Adrenal gland (tissue), 12 donors: ENCODE data around the gene GAS2L1. TPM values are rescaled to one million over a fixed set of nuclear protein-coding genes. Genes with fewer than 3 reads are reported as not detected.

Source experiments
- DNase-seq, 7 donors: peaks; one replicate each; pipeline ENCODE4 v3.0.0-alpha.2; 2019 to 2020
- H3K27ac ChIP-seq, 5 donors: fragments of 200-600 bp; sonication (generic) in 4 of 5; 1 replicate in 3 of 5; 2 replicates in 2 of 5; pipeline versions ENCODE4 v1.5.1 to v1.8.0; 2016 to 2020; ENCODE audit warnings: mild to moderate bottlenecking in 1 of 5
- H3K27me3 ChIP-seq: fragments of 200-600 bp; 2 replicates; pipeline ENCODE4 v1.8.0; 2021
- H3K36me3 ChIP-seq, 2 donors: fragments of 200-600 bp; replicated peaks in 1 of 2; 1 replicate in 1 of 2; 2 replicates in 1 of 2; pipeline versions ENCODE4 v1.5.1 to v1.8.0; 2018 to 2022
- H3K4me1 ChIP-seq, 2 donors: fragments of 200-600 bp; replicated peaks in 1 of 2; 1 replicate in 1 of 2; 2 replicates in 1 of 2; pipeline versions ENCODE4 v1.5.1 to v1.8.0; 2018 to 2021
- H3K4me3 ChIP-seq, 4 donors: fragments of 200-600 bp; sonication (generic) in 3 of 4; one replicate each; pipeline ENCODE4 v1.5.1; 2016 to 2018
- H3K9me3 ChIP-seq, 3 donors: fragments of 200-600 bp; sonication (generic) in 1 of 3; replicated peaks in 1 of 3; 1 replicate in 2 of 3; 2 replicates in 1 of 3; pipeline versions ENCODE4 v1.5.1 to v1.8.0; 2016 to 2021
- POLR2A ChIP-seq, 2 donors: fragments of 450-650 bp; IDR thresholded peaks; one replicate each; pipeline ENCODE4 v1.6.1; 2017; ENCODE audit warnings: antibody characterized with exemption in 2 of 2, mild to moderate bottlenecking in 2 of 2, moderate library complexity in 1 of 2
- whole genome bisulfite sequencing, 4 donors: extraction: QIAGEN DNeasy Blood & Tissue Kit in 2 of 4; methylation state at CpG; one replicate each; pipeline versions ENCODE4 v1.1.5 to v1.1.7; 2013 to 2017; 5-methylcytosine and 5-hydroxymethylcytosine counted together
- intact Hi-C, 2 donors: fragments of 100-400 bp; cut with DNase I; formaldehyde crosslinking; loops; one replicate each; pipeline versions ENCODE4 v1.14.1 to v1.15.0; 2022 to 2023
- polyA plus RNA-seq, 3 donors: library from polyadenylated mRNA; stranded (reverse); fragments of 200-250 nt in 2 of 3; fragments of 350-450 nt in 1 of 3; fragmentation: Illumina TruSeq in 1 of 3; extraction: RNeasy Lipid Tissue Mini Kit (QIAGEN cat#74804) in 1 of 3; gene quantifications; one replicate each; pipeline ENCODE4 v1.2.3, GENCODE V29; 2013 to 2014
- total RNA-seq, 9 donors: library from RNA; depleted of rRNA in 4 of 9; stranded (reverse); fragments of >200 nt in 4 of 9; fragments of 120-200 nt in 1 of 9; fragmentation: NEBNext Ultra II Directional in 1 of 9; extraction: Animal tissue kit (Norgen Biotek cat#: 25700) in 1 of 9; gene quantifications; one replicate each; pipeline versions ENCODE4 v1.1.0 to v1.2.4, GENCODE V29; 2013 to 2023
- TF ChIP-seq, protein P1 (sequence below), 6 experiments: fragments of 450-650 bp in 4 of 6; fragments of 200-600 bp in 2 of 6; sonication (generic) in 1 of 6; IDR thresholded peaks; 1 replicate in 5 of 6; 2 replicates in 1 of 6; pipeline versions ENCODE4 v1.5.1 to v1.8.0; 2016 to 2021; ENCODE audit warnings: antibody characterized with exemption in 6 of 6, mild to moderate bottlenecking in 2 of 6, moderate library complexity in 1 of 6
- donor health status: healthy with polysubstance abuse.
- donor health status: Bipolar disorder and iron deficiency.
- donor health status: DM: yes; HTN: yes; CAD: no.
- donor health status: DM: no; HTN: no; CAD: no.
- donor health status: DM: no; HTN: no; CAD: no.
- donor health status: DM: yes; HTN: yes; CAD: no.

Gene GAS2L1
- total and polyA plus RNA-seq, 12 donors, result 3.6 to 87.3 (median 40.4) TPM

DNA sequence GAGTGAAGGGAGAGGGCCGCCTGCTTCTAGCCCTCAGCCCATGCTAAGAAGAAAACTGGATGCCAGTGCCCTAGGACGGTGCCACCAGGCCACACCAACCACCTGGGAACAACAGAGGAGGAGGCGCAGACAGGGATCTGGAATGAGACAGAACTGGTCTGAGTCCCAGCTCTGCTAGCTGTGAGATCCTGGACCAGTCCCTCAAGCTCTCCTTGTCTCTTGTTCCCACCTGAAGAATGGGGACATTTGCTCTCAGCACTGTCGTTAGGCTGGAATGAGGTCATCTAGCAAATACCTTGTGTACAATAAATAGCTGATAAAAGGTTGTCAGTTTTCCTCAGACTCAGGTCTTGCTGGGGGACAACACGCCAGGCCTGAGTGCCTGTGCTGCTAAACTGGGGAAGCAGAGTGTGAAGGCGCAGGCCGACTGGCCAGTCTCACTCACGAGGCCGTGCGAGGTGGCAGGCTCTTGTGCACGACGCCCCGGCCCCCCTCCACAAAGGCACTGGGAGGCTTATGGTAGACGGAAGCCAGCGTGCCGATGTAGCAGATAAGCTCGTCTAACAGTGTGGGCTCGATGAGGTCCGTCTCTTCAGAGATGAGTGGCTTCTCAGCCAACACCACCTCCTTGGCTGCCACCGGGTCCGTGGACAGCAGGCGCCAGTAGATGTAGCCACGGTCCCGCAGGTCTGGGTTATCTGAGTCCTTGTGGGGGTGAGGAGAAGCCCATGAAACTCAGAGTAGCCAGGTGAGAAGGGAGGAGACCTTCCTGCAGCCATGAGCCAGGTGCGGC lies 34.8 kb downstream of the GAS2L1 start:
- H3K4me1 ChIP-seq, result peaks cover 0 to 20% of the 10 kb centered on the region in 2 donors
- TF ChIP-seq, protein P1, sequence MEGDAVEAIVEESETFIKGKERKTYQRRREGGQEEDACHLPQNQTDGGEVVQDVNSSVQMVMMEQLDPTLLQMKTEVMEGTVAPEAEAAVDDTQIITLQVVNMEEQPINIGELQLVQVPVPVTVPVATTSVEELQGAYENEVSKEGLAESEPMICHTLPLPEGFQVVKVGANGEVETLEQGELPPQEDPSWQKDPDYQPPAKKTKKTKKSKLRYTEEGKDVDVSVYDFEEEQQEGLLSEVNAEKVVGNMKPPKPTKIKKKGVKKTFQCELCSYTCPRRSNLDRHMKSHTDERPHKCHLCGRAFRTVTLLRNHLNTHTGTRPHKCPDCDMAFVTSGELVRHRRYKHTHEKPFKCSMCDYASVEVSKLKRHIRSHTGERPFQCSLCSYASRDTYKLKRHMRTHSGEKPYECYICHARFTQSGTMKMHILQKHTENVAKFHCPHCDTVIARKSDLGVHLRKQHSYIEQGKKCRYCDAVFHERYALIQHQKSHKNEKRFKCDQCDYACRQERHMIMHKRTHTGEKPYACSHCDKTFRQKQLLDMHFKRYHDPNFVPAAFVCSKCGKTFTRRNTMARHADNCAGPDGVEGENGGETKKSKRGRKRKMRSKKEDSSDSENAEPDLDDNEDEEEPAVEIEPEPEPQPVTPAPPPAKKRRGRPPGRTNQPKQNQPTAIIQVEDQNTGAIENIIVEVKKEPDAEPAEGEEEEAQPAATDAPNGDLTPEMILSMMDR (IDR thresholded peaks at IDR 0.05), result no peak
- no peak for TF ChIP-seq POLR2A (IDR thresholded peaks at IDR 0.05)
- no peaks in the 10 kb centered on the region for H3K27me3 ChIP-seq
- H3K27ac ChIP-seq, result no peak overlapping the region
- intact Hi-C loops, result no loop called here
- no peak overlapping the region for H3K4me3 ChIP-seq
- H3K9me3 ChIP-seq, result no peaks in the 10 kb centered on the region
- DNase-seq, result no peak
- 94 to 97% (median 95%) methylated on average over 23 to 25 of the region's 25 CpGs for WGBS, 4 donors
- H3K36me3 ChIP-seq, result peaks cover 0 to 83% of the 10 kb centered on the region in 2 donors

DNA sequence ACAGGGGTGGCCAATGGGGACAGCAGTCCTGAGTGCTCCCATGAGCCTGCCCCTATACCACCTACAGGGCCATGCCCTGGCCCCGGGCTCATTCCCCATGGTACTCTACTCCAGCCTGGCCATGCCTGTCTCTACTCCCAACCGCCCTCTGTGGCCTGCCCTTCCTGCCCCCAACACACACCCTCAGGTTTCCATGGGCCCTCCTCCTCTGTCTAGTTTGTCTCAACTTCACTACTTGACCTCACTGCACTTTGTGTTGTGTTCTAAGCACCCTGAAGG lies 35.3 kb downstream of the GAS2L1 start:
- no peaks in the 10 kb centered on the region for H3K27me3 ChIP-seq
- DNase-seq, result no peak
- H3K27ac ChIP-seq, result no peak overlapping the region
- no peak for TF ChIP-seq POLR2A (IDR thresholded peaks at IDR 0.05)
- TF ChIP-seq, protein P1 (IDR thresholded peaks at IDR 0.05), result no peak
- H3K9me3 ChIP-seq, result no peaks in the 10 kb centered on the region
- no peak overlapping the region for H3K4me3 ChIP-seq
- peaks cover 0 to 20% of the 10 kb centered on the region in 2 donors for H3K4me1 ChIP-seq
- WGBS, 4 donors, result 93 to 98% (median 94%) methylated on average over 2 of the region's 2 CpGs
- intact Hi-C loops, result no loop called here
- peaks cover 0 to 81% of the 10 kb centered on the region in 2 donors for H3K36me3 ChIP-seq

DNA sequence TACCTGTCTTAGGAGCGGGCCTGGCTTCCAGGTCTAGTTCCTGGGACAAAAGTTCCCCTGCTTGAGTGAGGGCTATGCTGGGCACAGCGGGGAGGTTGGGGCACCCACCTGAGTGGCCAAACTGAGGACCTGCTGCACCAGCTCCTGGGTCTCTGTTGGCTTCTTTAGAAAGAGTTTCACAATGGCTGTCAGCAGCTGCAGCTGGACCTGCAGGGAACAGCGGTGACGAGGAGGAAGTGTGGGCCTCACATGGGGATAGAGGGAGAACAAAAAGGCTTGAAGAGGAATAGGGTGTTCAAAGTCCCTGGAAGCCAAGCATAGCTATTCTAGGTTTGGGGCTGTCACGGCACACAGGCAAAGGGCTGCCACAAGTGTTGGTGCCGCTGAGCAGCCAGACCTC lies 35.7 kb downstream of the GAS2L1 start:
- WGBS, 4 donors, result 81 to 92% (median 90%) methylated on average over 6 of the region's 6 CpGs
- Histone ChIP-seq H3K27me3 (no peaks in the 10 kb centered on the region), H3K27ac (no peak overlapping the region), H3K4me1 (peaks cover 0 to 16% of the 10 kb centered on the region in 2 donors), H3K36me3 (peaks cover 0 to 82% of the 10 kb centered on the region in 2 donors), H3K9me3 (no peaks in the 10 kb centered on the region), H3K4me3 (no peak overlapping the region)
- no peak for DNase-seq
- intact Hi-C loops, result no loop called here
- TF ChIP-seq, protein P1 (IDR thresholded peaks at IDR 0.05), result no peak
- TF ChIP-seq POLR2A (IDR thresholded peaks at IDR 0.05), result no peak

DNA sequence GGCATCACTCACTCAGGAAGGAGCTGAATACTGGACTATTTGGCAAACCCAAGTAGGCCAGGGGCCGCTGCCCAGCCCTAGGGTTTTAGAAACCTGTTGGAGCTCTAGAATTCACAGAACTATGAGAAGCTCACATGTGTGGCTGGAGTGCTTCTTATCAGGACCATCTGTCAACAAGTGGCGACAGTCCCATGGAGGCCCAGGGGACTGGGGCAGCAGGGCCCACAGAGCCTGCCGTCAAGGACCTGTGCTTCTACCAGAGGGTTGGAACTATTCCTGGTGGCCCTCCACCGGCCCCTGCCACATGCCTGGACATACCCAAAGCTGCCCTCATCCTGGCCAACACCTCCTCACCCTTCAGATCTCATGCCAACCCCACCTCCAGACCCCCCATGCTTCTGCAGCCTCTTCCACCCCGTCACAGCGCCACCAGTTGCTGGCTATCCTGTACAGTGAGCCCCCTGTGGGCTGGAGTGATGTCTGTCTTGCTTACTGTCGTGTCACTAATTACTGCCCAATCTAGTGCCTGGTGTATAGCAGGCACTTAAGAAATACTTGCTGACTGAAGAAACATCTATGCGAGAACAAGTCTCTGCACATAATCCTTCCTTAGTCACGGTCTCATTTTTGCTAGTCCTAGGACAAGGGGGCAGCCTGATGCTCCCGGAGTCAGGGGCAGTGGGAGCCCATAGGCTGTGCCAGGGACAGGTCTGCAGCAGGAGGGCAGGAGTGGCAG lies 36.3 kb downstream of the GAS2L1 start:
- no peak overlapping the region for H3K4me3 ChIP-seq
- H3K4me1 ChIP-seq, result peaks cover 0 to 13% of the 10 kb centered on the region in 2 donors
- H3K9me3 ChIP-seq, result no peaks in the 10 kb centered on the region
- intact Hi-C loops, result no loop called here
- WGBS, 4 donors, result 88 to 95% (median 91%) methylated on average over 10 of the region's 10 CpGs
- no peak for DNase-seq
- TF ChIP-seq, protein P1 (IDR thresholded peaks at IDR 0.05), result no peak
- TF ChIP-seq POLR2A (IDR thresholded peaks at IDR 0.05), result no peak
- H3K27me3 ChIP-seq, result no peaks in the 10 kb centered on the region
- peaks cover 0 to 81% of the 10 kb centered on the region in 2 donors for H3K36me3 ChIP-seq
- peak overlapping the region in 1 of 5 donors; percentile 55 for H3K27ac ChIP-seq
